ENCODE data around the gene DOK7.

The DOK7 gene

GRCh38 chr4:3516061-3516835 is 53.1 kb downstream of the DOK7 start:
- no peak for DNase-seq (ENCODE audit: extremely low spot score, insufficient read length, low read depth)
- no peak for FAIRE-seq

- no peak for DNase-seq (ENCODE audit: extremely low spot score, insufficient read length, low read depth)
- FAIRE-seq: no peak
These were observed 54.0 kb downstream of the DOK7 start for GRCh38 chr4:3516836-3517730.

GRCh38 chr4:3517731-3518510 is 54.8 kb downstream of the DOK7 start:
- no peak for FAIRE-seq

GRCh38 chr4:3518511-3518880 is 55.4 kb downstream of the DOK7 start:
- no peak for DNase-seq (ENCODE audit: extremely low spot score, insufficient read length, low read depth)
- no peak for FAIRE-seq

More at GRCh38 chr4:3517731-3518510, 54.8 kb downstream of the DOK7 start:
- no peak for DNase-seq (ENCODE audit: extremely low spot score, insufficient read length, low read depth)

GRCh38 chr4:3518941-3519340 is 55.8 kb downstream of the DOK7 start:
- no peak for FAIRE-seq
- no peak for DNase-seq (ENCODE audit: extremely low spot score, insufficient read length, low read depth)

GRCh38 chr4:3519468-3520264 is 56.6 kb downstream of the DOK7 start:
- DNase-seq (ENCODE audit: extremely low spot score, insufficient read length, low read depth): no peak
- FAIRE-seq: no peak

GRCh38 chr4:3520276-3520675 is 57.2 kb downstream of the DOK7 start:
- no peak for FAIRE-seq
- DNase-seq (ENCODE audit: extremely low spot score, insufficient read length, low read depth): no peak

- FAIRE-seq (no peak), DNase-seq (ENCODE audit: extremely low spot score, insufficient read length, low read depth) (no peak)
These were observed 57.9 kb downstream of the DOK7 start for GRCh38 chr4:3520796-3521600.

GRCh38 chr4:3521621-3522325 is 58.7 kb downstream of the DOK7 start:
- FAIRE-seq (no peak), DNase-seq (ENCODE audit: extremely low spot score, insufficient read length, low read depth) (no peak)

- FAIRE-seq (no peak), DNase-seq (ENCODE audit: extremely low spot score, insufficient read length, low read depth) (no peak)
These were observed 59.2 kb downstream of the DOK7 start for GRCh38 chr4:3522326-3522640.

GRCh38 chr4:3522651-3523050 is 59.5 kb downstream of the DOK7 start:
- FAIRE-seq (no peak), DNase-seq (ENCODE audit: extremely low spot score, insufficient read length, low read depth) (no peak)

- FAIRE-seq: no peak
- DNase-seq (ENCODE audit: extremely low spot score, insufficient read length, low read depth): no peak
These were observed 60.1 kb downstream of the DOK7 start for GRCh38 chr4:3523146-3523627.

- DNase-seq (ENCODE audit: extremely low spot score, insufficient read length, low read depth): no peak
- FAIRE-seq: no peak
These were observed 60.6 kb downstream of the DOK7 start for GRCh38 chr4:3523628-3524221.

GRCh38 chr4:3524349-3524748 is 61.2 kb downstream of the DOK7 start:
- no peak for FAIRE-seq
- no peak for DNase-seq (ENCODE audit: extremely low spot score, insufficient read length, low read depth)

GRCh38 chr4:3524920-3525319 is 61.8 kb downstream of the DOK7 start:
- DNase-seq (ENCODE audit: extremely low spot score, insufficient read length, low read depth) (no peak), FAIRE-seq (no peak)

GRCh38 chr4:3525532-3526430 is 62.7 kb downstream of the DOK7 start:
- DNase-seq (ENCODE audit: extremely low spot score, insufficient read length, low read depth) (no peak), FAIRE-seq (no peak)

GRCh38 chr4:3526456-3526855 is 63.4 kb downstream of the DOK7 start:
- no peak for FAIRE-seq
- no peak for DNase-seq (ENCODE audit: extremely low spot score, insufficient read length, low read depth)

All from GM18507 (cell line).